Right kidney (tissue), 9 donors: ENCODE results near the gene PRELID3B.
A peak's percentile ranks its signal among the peaks of the same experiment; 100 is the strongest.

Source experiments
- DNase-seq: peaks from one replicate; pipeline ENCODE4 v3.0.0-alpha.2; 2016
- long read RNA-seq, 8 donors: transcript quantifications; one replicate each; lab custom pipeline, GENCODE V29; 2026

PRELID3B gene
- long read RNA-seq, donor 1, transcript PRELID3B-201 (6 exons, 2,626 nt), result major isoform, 27 of 31 reads
- long read RNA-seq, donor 1, partial matches to known transcripts, result 0 of 31 reads
- long read RNA-seq, donor 1, other reads (novel, unspliced or antisense), result 0 of 31 reads
- long read RNA-seq, donor 2, transcript PRELID3B-201 (6 exons, 2,626 nt), result major isoform, 12 of 17 reads
- long read RNA-seq, donor 2, partial matches to known transcripts, result 0 of 17 reads
- long read RNA-seq, donor 2, other reads (novel, unspliced or antisense), result 0 of 17 reads
- long read RNA-seq, donor 3, transcript PRELID3B-201 (6 exons, 2,626 nt), result major isoform, 17 of 20 reads
- long read RNA-seq, donor 3, partial matches to known transcripts, result 0 of 20 reads
- long read RNA-seq, donor 3, other reads (novel, unspliced or antisense), result 0 of 20 reads
- long read RNA-seq, donor 4, transcript PRELID3B-201 (6 exons, 2,626 nt), result major isoform, 16 of 17 reads
- long read RNA-seq, donor 4, partial matches to known transcripts, result 0 of 17 reads
- long read RNA-seq, donor 4, other reads (novel, unspliced or antisense), result 0 of 17 reads
- long read RNA-seq, donor 5, transcript PRELID3B-201 (6 exons, 2,626 nt), result major isoform, 31 of 46 reads
- long read RNA-seq, donor 5, partial matches to known transcripts, result 13 of 46 reads
- long read RNA-seq, donor 5, other reads (novel, unspliced or antisense), result 0 of 46 reads
- long read RNA-seq, donor 6, transcript PRELID3B-201 (6 exons, 2,626 nt), result major isoform, 19 of 22 reads
- long read RNA-seq, donor 6, partial matches to known transcripts, result 0 of 22 reads
- long read RNA-seq, donor 6, other reads (novel, unspliced or antisense), result 0 of 22 reads
- long read RNA-seq, donor 7, transcript PRELID3B-201 (6 exons, 2,626 nt), result major isoform, 40 of 48 reads
- long read RNA-seq, donor 7, partial matches to known transcripts, result 5 of 48 reads
- long read RNA-seq, donor 7, other reads (novel, unspliced or antisense), result 0 of 48 reads
- long read RNA-seq, donor 8, transcript PRELID3B-201 (6 exons, 2,626 nt), result major isoform, 13 of 19 reads
- long read RNA-seq, donor 8, transcript PRELID3B-202 (5 exons, 943 nt), result minor isoform, 6 of 19 reads
- long read RNA-seq, donor 8, partial matches to known transcripts, result 0 of 19 reads
- long read RNA-seq, donor 8, other reads (novel, unspliced or antisense), result 0 of 19 reads

- no peak for DNase-seq
These were observed at the start of gene PRELID3B for GRCh38 chr20:59042151-59042795. Gene PRELID3B (minus strand): TSS chr20:59042786. CDS start chr20:59042730, 56 bp downstream.

- peak; percentile 32 for DNase-seq
These were observed 45.3 kb upstream of the PRELID3B start for GRCh38 chr20:59087829-59088433.

GRCh38 chr20:59086923-59087322 lies 44.3 kb upstream of the PRELID3B start:
- DNase-seq, result no peak

- no peak for DNase-seq
These were observed 41.7 kb upstream of the PRELID3B start for GRCh38 chr20:59084041-59084850.

GRCh38 chr20:59082981-59083380 lies 40.4 kb upstream of the PRELID3B start:
- no peak for DNase-seq

- no peak for DNase-seq
These were observed 39.6 kb upstream of the PRELID3B start for GRCh38 chr20:59082077-59082740.

GRCh38 chr20:59081036-59081435 lies 38.5 kb upstream of the PRELID3B start:
- no peak for DNase-seq

GRCh38 chr20:59078231-59078630 lies 35.6 kb upstream of the PRELID3B start:
- DNase-seq, result no peak

GRCh38 chr20:59077705-59078104 lies 35.1 kb upstream of the PRELID3B start:
- DNase-seq, result no peak

GRCh38 chr20:59075934-59076508 lies 33.4 kb upstream of the PRELID3B start:
- DNase-seq, result no peak

GRCh38 chr20:59074456-59074855 lies 31.9 kb upstream of the PRELID3B start:
- no peak for DNase-seq

- no peak for DNase-seq
These were observed 31.0 kb upstream of the PRELID3B start for GRCh38 chr20:59073582-59073981.

GRCh38 chr20:59071216-59071615 lies 28.6 kb upstream of the PRELID3B start:
- no peak for DNase-seq

GRCh38 chr20:59069026-59069425 lies 26.4 kb upstream of the PRELID3B start:
- no peak for DNase-seq

- no peak for DNase-seq
These were observed 25.9 kb upstream of the PRELID3B start for GRCh38 chr20:59068534-59068933.

GRCh38 chr20:59064214-59064722 lies 21.7 kb upstream of the PRELID3B start:
- DNase-seq, result no peak

- DNase-seq, result no peak
These were observed 21.0 kb upstream of the PRELID3B start for GRCh38 chr20:59063358-59064213.

- no peak for DNase-seq
These were observed 19.5 kb upstream of the PRELID3B start for GRCh38 chr20:59062081-59062480.

GRCh38 chr20:59055302-59055701 lies 12.7 kb upstream of the PRELID3B start:
- no peak for DNase-seq
